Activated naive CD4-positive, alpha-beta T cell treated with anti-CD3 and anti-CD28 coated beads, Interleukin-2, amount 50 U/mL, for 16 hours (primary cell): ENCODE measurements around the gene DPEP3.

Experiments used
- DNase-seq: peaks from one replicate; pipeline ENCODE4 v3.0.0-alpha.2; 2020

Gene DPEP3

DNA sequence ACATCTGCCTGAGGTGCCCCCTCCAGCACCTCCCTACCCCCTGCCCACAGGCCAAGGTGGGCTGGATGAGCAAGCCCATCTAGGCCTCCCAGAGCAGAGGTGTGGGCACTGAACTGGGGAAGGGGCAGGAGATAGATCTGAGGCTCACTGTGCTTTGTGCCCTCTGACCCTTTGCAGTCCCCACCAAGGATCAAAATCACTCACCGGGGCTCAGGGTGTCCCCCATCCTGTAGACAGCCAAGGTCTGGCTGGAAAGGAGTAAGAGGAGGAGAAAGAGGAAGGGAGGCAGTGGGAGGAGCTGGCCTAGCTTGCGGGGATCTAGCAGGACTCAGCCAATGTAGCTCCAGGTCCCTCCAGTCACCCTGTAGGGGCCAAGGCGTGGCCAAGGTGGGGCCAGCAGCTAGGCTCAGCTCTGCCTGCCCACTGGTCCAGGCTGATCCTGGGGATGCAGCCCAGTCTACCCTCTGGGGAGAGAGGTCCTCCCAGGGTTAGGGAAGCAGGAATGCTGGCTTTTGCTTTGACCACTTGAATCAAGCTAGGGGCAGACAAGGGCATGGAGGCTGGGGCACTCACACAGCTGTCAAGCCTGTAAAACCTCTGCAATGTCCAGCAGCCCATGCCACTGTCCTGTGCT is 13.6 kb downstream of the DPEP3 start:
- DNase-seq: no peak

- no peak for DNase-seq
These were observed 14.4 kb downstream of the DPEP3 start for GRCh38 chr16:67965668-67966548.

DNA sequence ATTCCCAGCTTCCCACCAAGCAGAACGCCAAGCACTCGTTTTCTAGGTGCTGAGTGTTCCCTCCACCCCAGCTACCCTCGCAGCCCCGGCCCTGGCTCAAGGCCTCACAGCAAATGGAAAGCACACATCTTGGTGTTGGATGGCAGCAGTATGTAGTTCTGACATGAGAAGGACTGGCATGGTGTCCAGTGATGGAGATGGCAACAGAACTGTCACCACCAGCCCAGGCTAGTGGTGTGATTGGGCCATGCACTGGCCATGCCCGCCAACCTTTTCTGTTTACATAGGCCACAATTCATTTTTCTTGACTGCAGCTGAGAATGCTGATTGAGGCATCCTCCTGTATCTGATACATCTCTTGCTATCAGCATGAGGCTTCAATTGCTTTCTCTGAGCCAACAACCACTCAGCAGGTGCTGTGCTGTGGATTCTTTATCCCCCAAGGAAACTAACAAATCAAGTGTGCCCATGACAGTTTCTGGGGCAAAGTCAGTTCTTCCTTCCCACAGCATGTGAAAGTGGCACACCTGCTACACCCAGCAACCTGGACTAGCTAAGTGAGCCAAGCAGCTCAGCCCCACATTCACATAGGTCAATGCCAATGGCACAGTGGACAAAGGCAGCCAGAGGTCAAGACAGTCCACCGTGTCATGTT is 15.7 kb downstream of the DPEP3 start:
- no peak for DNase-seq

GRCh38 chr16:67963662-67964321 is 16.5 kb downstream of the DPEP3 start:
- DNase-seq: no peak

GRCh38 chr16:67963292-67963661 is 17.0 kb downstream of the DPEP3 start:
- DNase-seq: no peak

GRCh38 chr16:67962135-67962534 is 18.2 kb downstream of the DPEP3 start:
- DNase-seq: no peak

- no peak for DNase-seq
These were observed 18.7 kb downstream of the DPEP3 start for GRCh38 chr16:67961551-67961957.

- no peak for DNase-seq
These were observed 20.6 kb downstream of the DPEP3 start for GRCh38 chr16:67959536-67960329.

GRCh38 chr16:67957622-67958021 is 22.7 kb downstream of the DPEP3 start:
- DNase-seq: no peak

DNA sequence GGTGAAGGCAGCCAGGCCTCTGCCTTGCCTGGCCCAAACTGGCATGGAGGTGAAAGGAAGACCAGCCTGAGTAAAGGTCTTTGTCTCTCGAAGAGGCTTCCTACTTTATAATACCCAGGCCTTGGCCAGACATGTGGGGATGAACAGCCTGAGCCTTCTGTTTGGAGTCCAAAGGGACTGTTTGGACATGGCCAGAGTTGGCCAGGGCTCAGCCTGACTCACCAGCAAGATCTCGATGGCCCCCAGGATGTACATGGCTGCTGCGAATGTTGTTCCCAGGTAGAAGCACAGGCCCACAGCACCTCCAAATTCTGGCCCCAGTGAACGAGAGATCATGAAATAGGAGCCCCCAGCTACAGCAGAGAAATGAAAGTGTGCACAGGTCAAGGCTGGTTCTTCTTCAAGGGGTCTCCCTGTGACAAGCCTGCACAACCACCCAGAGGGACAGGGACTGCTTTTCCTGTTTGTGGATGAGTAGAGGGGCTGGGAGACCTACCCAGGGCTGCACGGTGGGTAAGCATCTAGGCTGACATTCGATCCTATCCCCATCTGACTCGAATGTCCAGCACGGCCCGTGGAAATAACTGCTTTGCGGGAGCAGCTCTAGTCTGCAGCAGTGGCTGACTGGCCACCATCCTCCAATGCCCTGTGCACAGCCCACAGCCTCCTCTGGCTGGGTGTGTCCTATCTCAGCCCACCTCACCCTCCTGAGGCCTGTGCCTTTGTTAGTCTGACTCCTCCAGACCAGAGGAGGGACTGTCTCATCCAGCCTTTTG is 25.7 kb downstream of the DPEP3 start:
- DNase-seq: no peak

DNA sequence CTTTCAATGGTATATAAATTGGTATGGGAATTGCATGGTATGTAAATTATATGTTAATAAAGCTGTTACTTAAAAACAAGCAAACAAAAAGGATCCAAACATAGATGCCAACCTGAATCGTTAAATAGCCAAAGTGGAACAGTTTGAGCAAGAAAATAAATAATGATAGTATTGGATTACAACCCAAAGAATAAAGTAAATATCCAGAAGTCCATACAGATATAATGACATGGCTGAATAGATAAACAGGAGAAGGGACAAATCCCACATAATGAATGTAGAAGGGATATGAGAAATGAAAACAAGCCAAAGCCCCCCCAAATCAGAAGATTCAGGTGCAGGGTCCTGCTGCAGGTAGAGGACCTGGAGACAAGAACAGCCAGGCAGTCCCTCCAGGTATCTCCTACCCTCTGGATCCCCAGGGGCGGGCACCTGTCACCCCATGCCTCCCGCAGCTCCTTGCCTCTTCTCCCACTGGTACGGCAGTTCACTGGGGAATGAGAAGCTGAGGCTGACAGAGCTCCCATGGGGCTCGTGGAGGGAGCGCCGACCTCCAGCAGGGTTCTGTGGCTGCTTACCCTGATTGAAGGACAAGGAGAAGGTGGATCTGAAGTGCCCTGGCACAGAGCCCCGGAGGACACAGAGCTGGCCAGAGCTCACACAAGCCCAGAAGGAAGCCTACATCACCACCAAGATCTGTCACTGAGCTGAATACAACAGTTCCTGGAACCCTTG is 26.5 kb downstream of the DPEP3 start:
- DNase-seq: no peak

DNA sequence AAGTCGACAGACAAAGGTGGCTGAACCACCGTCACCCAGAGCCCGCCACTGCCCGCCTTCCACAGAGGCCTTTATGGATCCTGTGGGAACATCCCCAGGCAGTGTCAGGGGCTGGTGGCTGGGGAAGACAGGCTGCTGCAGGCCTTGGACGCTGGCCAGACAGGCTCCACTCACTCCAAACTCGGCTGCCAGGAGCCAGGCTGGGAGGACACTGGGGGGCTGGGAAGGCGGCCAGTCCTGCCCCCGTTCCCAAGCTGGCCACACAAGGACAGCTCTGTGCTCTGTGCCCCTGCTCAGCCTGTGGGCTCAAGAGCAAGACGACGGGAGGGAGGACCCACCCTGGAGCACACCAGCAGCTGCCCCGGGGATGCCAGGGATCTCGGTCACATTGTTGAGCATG is 28.8 kb downstream of the DPEP3 start:
- no peak for DNase-seq

DNA sequence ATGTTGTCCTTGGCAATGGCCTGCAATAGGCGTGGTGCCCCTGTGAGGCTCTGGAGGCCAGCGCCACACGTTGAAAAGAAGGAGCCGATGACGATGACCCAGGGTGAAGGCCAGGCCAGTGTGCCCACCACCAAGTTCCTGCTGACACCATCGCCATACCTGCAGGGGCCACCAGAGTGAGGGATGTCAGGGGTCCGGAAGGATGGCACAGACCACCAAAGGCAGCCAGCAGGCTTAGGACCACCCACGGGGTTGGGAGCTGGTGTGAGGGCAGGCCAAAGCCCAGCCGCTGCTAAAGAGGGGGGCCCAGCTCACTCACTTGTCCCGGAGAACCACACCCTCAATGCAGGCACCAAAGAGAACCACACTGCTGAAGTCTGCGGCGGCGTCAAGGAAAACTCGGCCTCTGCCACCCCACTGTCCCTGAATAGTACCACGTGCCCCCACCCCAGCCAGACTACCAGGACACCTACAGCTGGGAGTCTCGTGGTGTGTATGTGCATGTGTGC is 29.9 kb downstream of the DPEP3 start:
- no peak for DNase-seq

GRCh38 chr16:67949645-67950044 is 30.7 kb downstream of the DPEP3 start:
- DNase-seq: no peak

- DNase-seq: no peak
These were observed 32.3 kb downstream of the DPEP3 start for GRCh38 chr16:67948015-67948414.

DNA sequence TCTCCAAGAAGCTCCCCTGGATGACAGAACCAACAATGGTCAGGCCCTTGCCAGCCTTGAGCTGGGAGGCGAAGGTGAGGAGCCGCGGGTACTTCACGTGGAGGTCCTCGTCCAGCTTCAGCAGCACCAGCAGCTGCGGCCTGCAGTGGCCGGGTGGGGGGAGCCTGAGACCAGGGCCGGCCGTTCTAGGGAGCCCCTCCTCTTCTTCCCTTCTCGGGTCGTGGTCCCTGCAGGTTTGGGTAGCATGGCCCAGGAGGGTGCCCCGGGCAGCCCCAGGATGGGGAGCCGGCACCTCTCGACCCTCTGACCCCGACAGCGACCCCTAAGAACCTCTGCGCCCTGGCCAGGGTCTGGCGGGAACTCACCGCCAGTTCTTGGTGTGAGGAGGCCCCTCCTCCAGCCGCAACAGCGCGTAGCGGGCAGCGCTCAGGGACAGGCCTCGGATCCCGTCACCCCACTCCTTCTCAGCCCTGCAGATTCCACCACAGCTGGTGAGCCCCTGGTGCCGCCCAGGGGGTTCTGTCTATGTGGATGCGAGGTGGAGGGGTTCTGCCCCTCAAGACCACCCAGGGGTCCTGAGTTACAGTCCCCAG is 33.2 kb downstream of the DPEP3 start:
- DNase-seq: no peak

- DNase-seq: no peak
These were observed 34.1 kb downstream of the DPEP3 start for GRCh38 chr16:67946128-67946569.

DNA sequence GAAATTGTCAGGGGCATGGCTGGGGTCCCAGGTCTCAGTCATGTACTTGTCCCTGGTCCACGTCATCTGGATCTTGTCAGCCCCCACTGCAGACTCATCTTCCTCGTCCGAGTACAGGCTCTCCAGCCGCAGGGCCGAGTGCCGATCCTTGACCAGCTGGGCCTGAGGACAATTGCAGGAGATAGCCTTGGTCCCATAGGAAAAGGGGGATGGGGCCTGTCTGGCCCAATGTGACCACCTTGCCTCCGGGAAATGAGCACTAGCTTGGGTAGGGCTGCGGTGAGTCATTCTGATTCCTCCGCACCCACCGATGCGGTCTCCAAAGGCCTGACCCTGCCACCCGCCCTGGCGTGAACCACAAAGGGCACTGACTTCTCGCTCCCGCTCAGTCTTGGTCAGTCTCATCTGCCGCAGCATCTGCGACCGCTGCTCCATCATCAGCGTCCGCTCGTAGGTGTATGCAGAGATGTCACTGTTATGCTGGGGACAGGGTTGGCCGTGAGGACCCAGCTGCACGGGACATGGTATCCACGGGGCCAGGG is 34.8 kb downstream of the DPEP3 start:
- no peak for DNase-seq

GRCh38 chr16:67944690-67945391 is 35.5 kb downstream of the DPEP3 start:
- DNase-seq: no peak
